Subcutaneous preadipocyte (primary cell): ENCODE data around the gene ASB10. TPM values are rescaled to one million over a fixed set of nuclear protein-coding genes. Genes with fewer than 3 reads are reported as not detected.

Source experiments
- total RNA-seq: library from RNA; depleted of rRNA; stranded (reverse); fragments of >200 nt; gene quantifications from 2 replicates; pipeline ENCODE4 v1.2.3, GENCODE V29; 2012

ASB10 gene
- total RNA-seq = not detected in 2 replicates

GRCh38 chr7:151186640-151187408, at the start of gene ASB10:
TSS of gene ASB10 (minus strand) at chr7:151187250. CDS start at chr7:151187130, 120 bp downstream.

GRCh38 chr7:151232091-151232916, 45.3 kb upstream of the ASB10 start, which contains the start of gene CHPF2:
TSS of gene CHPF2 (plus strand) at chr7:151232483. CDS start at chr7:151234012, 1,529 bp downstream.

GRCh38 chr7:151226875-151227782, 40.1 kb upstream of the ASB10 start, which contains the start of gene ABCF2:
TSS of gene ABCF2 (minus strand) at chr7:151227205. CDS start at chr7:151226458, 747 bp downstream.

GRCh38 chr7:151210087-151210854, 23.2 kb upstream of the ASB10 start, which contains the start of gene H2BK1:
TSS of gene H2BK1 (minus strand) at chr7:151210488. CDS start at chr7:151210318, 170 bp downstream.

GRCh38 chr7:151167197-151167961, 19.7 kb downstream of the ASB10 start, which contains the start of gene GBX1:
TSS of gene GBX1 (minus strand) at chr7:151167694. CDS start at chr7:151167548, 146 bp downstream.

Other genes starting within 250 kb of the ASB10 start
- not detected in 2 replicates for gene KCNH2, start 208.9 kb downstream of the ASB10 start, total RNA-seq
- 3.3 and 3.9 TPM in 2 replicates for gene NOS3, start 196.2 kb downstream of the ASB10 start, total RNA-seq
- gene ATG9B, start 162.8 kb downstream of the ASB10 start, total RNA-seq = 0.20 and 0.37 TPM in 2 replicates
- gene ABCB8, start 158.8 kb downstream of the ASB10 start, total RNA-seq = 33.8 and 48.9 TPM in 2 replicates
- 0.20 and 0.37 TPM in 2 replicates for gene ASIC3, start 138.7 kb downstream of the ASB10 start, total RNA-seq
- gene CDK5, start 129.4 kb downstream of the ASB10 start, total RNA-seq = 15.1 and 19.5 TPM in 2 replicates
- gene SLC4A2, start 127.7 kb downstream of the ASB10 start, total RNA-seq = 43.7 and 55.9 TPM in 2 replicates
- 57.7 and 68.2 TPM in 2 replicates for gene FASTK, start 106.4 kb downstream of the ASB10 start, total RNA-seq
- 12.5 and 15.8 TPM in 2 replicates for gene TMUB1, start 103.8 kb downstream of the ASB10 start, total RNA-seq
- 52.2 and 60.0 TPM in 2 replicates for gene AGAP3, start 100.8 kb downstream of the ASB10 start, total RNA-seq
- not detected in 2 replicates for gene GBX1, start 19.6 kb downstream of the ASB10 start, total RNA-seq
- not detected in 2 replicates for gene H2BK1, start 23.2 kb upstream of the ASB10 start, total RNA-seq
- gene ABCF2, start 40.0 kb upstream of the ASB10 start, total RNA-seq = 73.9 and 75.7 TPM in 2 replicates
- gene CHPF2, start 45.2 kb upstream of the ASB10 start, total RNA-seq = 55.1 and 63.3 TPM in 2 replicates
- 17.6 and 17.8 TPM in 2 replicates for gene SMARCD3, start 61.4 kb upstream of the ASB10 start, total RNA-seq
- 27.6 and 28.5 TPM in 2 replicates for gene NUB1, start 154.6 kb upstream of the ASB10 start, total RNA-seq
- 0.78 and 1.8 TPM in 2 replicates for gene WDR86, start 222.8 kb upstream of the ASB10 start, total RNA-seq